ENCODE results near the gene SOST. TPM values are rescaled to one million over a fixed set of nuclear protein-coding genes. Genes with fewer than 3 reads are reported as not detected.

SOST gene
- total RNA-seq, 1 experiment from 2014 or later = not detected

GRCh38 chr17:43754947-43755346 lies 3.6 kb downstream of the SOST start:
- TF ChIP-seq POLR2AphosphoS5 (IDR thresholded peaks at IDR 0.05; ENCODE audit: low read depth, low read length) (no peak), SIN3A (IDR thresholded peaks at IDR 0.05; ENCODE audit: borderline replicate concordance, insufficient read depth, low read depth, low read length) (no peak), CTCF (IDR thresholded peaks at IDR 0.05) (no peak), TCF7L2 (IDR thresholded peaks at IDR 0.05; ENCODE audit: low read depth, low read length) (no peak), REST (IDR thresholded peaks at IDR 0.05; ENCODE audit: insufficient read depth in 1 of 2, low read depth in 2 of 2, low read length in 1 of 2) (no peak)
- Histone ChIP-seq H3K9me3 (ENCODE audit: control insufficient read depth, insufficient read depth, low read depth, low read length) (no peaks in the 10 kb centered on the region), H3K36me3 (ENCODE audit: control insufficient read depth, insufficient read depth, low read length) (no peaks in the 10 kb centered on the region), H3K4me1 (ENCODE audit: control insufficient read depth, insufficient read depth, low read length) (no peaks in the 10 kb centered on the region), H3K27ac (ENCODE audit: low read length) (no peak overlapping the region), H3K4me3 (ENCODE audit: low read depth in 2 of 2, low read length in 2 of 2) (peak overlapping the region in 1 of 2 experiments; percentile 18; a peak in 1 of 4 replicates), H3K27me3 (ENCODE audit: control insufficient read depth, insufficient read depth, low read length) (no peaks in the 10 kb centered on the region)
- ChIA-PET POLR2A (no interaction called here), CTCF (no interaction called here)
- DNase-seq (ENCODE audit: low read depth, low spot score) (no peak), ATAC-seq (no peak)
- intact Hi-C loops (cut with micrococcal nuclease; ENCODE audit: unreplicated experiment) (no loop called here), in situ Hi-C loops (cut with HindIII; ENCODE audit: low pct_unique_long_range_greater_than_20kb, low sequenced_read_pairs) (loop anchor here (10.0 kb wide), 1 partner anchor 50 kb away; no protein-coding TSS in a partner anchor)
- BruUV-seq (replicated peaks) = no TSS peak

- Histone ChIP-seq H3K27me3 (ENCODE audit: control insufficient read depth, insufficient read depth, low read length) (no peaks in the 10 kb centered on the region), H3K4me3 (ENCODE audit: low read depth in 2 of 2, low read length in 2 of 2) (no peak overlapping the region), H3K36me3 (ENCODE audit: control insufficient read depth, insufficient read depth, low read length) (no peaks in the 10 kb centered on the region), H3K9me3 (ENCODE audit: control insufficient read depth, insufficient read depth, low read depth, low read length) (no peaks in the 10 kb centered on the region), H3K4me1 (ENCODE audit: control insufficient read depth, insufficient read depth, low read length) (no peaks in the 10 kb centered on the region), H3K27ac (ENCODE audit: low read length) (no peak overlapping the region)
- ChIA-PET POLR2A (no interaction called here), CTCF (no interaction called here)
- DNase-seq (ENCODE audit: low read depth, low spot score) (no peak), ATAC-seq (no peak)
- BruUV-seq (replicated peaks) = no TSS peak
- in situ Hi-C loops (cut with HindIII; ENCODE audit: low pct_unique_long_range_greater_than_20kb, low sequenced_read_pairs) (loop anchor here (10.0 kb wide), 1 partner anchor 49 kb away; no protein-coding TSS in a partner anchor), intact Hi-C loops (cut with micrococcal nuclease; ENCODE audit: unreplicated experiment) (no loop called here)
- TF ChIP-seq CTCF (IDR thresholded peaks at IDR 0.05) (no peak), POLR2AphosphoS5 (IDR thresholded peaks at IDR 0.05; ENCODE audit: low read depth, low read length) (no peak), SIN3A (IDR thresholded peaks at IDR 0.05; ENCODE audit: borderline replicate concordance, insufficient read depth, low read depth, low read length) (no peak), TCF7L2 (IDR thresholded peaks at IDR 0.05; ENCODE audit: low read depth, low read length) (no peak)
Observed at GRCh38 chr17:43753493-43754129, 5.0 kb downstream of the SOST start.
